Stimulated activated CD4-positive, alpha-beta T cell treated with anti-CD3 and anti-CD28 coated beads, Interleukin-1b, Interleukin-23, amount 100 ng/mL, for 24 hours (primary cell): Measurements from ENCODE around the gene TMCO4.

ENCODE experiments used
- DNase-seq, 4 experiments: peaks; one replicate each; pipeline ENCODE4 v3.0.0-alpha.2; 2020; ENCODE audit warnings: low read depth in 4 of 4, low spot score in 1 of 4

TMCO4 gene

DNA sequence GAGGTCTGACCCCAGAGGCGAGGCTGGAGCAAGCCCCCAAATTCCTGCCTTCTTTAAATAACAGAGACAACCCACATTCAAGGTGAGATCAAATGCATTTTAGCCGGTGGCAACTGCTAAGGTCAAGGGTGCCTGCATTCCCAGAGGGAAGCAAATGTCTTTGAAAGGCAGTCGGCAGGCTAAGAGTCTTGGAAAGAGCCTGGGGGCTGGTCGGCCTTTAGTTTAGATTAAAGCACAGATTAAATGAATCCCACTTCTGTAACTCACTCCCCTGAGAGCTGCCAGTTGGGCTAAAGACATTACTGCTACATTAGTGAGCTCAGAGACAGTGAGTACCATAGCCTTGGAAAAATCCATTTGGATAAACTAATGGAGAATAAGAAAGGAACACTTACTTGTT is 75.8 kb downstream of the TMCO4 start:
- no peak for DNase-seq

DNA sequence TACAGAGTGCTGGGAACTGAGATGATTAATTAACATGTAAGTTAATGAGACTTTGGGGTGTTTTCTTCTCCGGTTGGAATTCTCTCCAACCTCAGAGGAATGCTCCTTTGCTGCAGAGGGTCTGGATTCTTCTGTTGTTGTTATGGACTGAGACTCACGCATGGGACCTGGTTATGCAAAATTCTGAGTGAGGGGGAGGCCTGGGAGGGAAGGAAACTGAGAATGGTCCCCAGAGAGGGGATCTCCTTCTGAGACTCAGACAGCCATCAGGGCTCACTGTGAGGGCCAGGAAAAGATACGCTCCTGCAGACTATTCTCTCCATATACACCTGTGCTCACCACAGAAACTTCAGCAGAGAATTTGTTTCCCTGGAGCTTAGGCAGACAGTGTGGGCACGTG is 78.7 kb downstream of the TMCO4 start:
- DNase-seq = no peak

DNA sequence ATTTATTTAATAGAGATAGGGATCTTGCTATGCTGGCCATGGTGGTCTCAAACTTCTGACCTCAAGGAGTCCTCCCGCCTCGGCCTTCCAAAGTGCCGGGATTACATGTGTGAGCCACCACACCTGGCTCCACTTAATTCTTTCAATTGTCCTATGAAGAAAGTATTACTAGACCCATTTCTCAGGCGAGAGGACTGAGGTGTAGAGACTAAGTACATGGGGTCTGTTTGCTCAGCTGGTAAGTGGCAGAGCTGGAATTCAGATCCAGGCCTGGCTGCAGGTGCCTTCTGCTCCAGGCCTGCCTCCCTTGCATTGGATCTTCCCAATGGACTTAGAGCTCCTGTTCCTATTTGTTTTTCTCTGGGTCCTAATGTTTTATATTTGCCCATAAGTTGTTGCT is 79.5 kb downstream of the TMCO4 start:
- DNase-seq = no peak

DNA sequence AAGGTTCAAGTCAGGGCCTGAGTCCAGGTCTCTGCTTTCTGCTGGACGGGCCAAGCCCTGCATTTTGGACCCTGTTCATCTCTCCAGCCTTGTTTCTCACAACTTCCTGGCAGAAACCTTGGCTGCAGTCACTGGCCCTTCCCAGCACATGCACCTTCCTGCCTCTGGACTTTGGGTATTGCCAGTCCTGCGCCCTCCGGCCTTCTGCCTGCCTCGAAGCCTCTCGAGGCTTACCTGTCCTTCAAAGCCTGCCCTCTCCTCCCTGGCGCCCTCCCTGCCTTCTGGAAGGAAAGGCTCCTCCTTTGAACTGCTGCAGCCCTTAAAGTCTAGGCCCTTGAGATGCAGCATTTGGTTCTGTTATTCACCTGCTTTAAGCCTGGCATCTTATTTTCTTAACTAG is 82.2 kb downstream of the TMCO4 start:
- DNase-seq = no peak

DNA sequence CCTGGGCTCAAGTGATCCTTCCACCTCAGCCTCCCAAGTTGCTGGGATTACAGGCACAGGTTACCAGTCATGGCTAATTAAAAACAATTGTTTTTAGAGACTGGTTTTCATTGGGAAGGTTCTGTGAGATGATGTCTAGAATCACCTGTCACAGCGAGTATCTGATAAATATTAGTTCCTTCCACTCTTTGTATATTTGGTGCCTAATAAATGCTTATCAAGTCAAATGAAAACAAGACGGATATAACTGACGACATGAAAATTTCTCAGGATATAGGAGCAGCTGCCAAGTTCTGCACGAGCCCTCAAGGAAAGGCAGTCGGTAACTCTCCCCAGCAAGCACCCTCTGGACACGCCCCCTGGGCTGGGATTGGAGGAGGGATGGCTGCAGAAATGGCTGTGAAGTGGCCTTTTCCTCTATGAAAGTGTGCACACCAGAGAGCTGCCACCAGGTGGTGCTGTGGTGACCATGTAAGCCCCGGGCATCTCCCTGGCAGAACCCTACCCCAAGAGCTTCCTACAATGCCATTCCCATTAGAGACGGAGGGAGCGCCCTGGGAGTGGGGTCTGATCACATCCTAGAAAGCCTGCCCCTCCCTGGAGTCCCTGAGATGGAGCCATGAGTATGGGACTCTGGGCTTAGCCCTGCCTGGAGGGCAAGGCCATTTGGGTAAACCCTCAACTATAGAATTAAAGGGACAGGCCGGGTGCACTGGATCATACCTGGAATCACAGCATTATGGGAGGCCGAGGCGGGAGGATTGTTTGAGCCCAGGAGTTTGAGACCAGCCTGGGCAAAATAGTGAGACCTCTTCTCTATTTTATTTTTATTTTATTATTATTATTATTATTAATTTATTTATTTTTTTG is 84.1 kb downstream of the TMCO4 start:
- peak; percentile 67 to 89 (median 82) for DNase-seq

DNA sequence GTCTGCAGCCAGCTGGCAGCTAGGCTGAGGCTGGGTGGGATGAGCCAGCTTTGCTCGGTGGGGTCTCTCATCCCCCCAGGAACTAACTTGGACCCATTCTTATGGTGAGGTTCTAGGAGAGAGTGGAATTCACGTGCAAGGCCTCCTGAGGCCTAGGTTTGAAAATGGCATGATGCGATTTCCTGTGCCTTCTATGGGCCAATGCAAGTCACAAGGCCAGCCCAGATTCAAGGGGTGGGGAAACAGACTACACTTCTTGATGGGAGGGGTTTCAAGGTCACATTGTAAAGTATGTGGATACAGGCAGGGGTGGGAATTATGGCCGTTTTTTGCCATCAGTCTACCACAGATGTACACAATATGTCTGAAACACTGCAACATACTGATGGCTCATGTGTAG is 86.8 kb downstream of the TMCO4 start:
- DNase-seq = no peak

DNA sequence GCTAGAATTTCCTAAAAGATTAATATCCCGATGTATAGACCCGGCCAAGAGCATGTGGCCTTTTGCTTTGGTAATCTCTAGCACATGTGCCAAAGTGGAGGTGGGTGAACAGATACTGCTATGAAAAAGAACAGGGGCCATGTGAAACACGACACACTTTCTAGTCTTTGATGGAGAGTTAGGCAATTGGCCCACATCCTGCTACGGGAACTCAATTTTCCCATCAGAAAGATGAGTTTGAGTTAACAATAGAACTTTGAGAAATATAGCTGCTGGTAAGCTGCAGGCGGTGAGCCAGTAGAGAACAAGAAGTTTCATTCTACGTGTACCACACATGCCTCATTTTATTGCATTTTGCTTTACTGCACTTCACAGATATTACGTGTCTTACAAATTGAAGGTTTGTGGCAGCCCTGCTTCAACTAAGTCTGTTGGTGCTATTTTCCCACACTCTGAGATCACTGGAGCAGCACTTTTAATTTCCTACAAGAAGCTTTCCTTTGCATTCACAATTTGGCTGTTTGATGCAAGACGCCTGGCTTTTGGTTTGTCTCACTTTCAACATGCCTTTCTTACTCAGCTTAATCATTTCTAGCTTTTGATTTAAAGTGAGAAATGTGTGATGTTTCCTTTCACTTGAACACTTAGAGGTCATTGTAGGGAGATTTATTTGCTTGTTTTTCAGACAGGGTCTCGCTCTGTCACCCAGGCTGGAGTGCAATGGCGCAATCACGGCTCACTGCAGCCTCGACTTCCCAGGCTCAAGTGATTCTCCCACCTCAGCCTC is 88.7 kb downstream of the TMCO4 start:
- peak in 2 of 4 experiments; percentile 9 to 34 for DNase-seq

DNA sequence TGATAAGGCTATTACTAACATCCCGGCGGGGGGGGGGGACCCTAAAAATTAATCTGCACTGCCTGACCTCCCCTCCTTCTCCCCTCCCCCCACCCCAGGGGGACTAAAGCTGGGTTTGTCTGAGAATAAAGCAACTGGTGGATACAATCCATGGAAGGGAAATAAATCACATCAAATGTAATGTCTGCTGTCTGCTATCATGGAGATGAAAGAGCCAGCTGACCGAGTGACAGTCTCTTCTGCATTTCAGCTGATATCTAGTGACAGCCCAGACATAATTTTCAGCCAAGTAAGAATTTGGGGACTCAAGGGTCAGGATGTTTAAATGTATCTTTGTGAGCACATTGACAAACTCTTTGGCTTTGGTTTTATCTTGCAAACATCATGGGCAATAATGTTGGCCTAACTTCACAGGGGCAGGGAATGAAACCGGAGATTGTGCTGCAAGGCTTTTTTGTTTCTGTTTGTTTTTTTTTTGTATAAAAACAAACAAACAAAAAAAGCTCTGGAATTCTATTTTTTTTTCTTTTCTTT is 90.4 kb downstream of the TMCO4 start:
- DNase-seq = no peak

DNA sequence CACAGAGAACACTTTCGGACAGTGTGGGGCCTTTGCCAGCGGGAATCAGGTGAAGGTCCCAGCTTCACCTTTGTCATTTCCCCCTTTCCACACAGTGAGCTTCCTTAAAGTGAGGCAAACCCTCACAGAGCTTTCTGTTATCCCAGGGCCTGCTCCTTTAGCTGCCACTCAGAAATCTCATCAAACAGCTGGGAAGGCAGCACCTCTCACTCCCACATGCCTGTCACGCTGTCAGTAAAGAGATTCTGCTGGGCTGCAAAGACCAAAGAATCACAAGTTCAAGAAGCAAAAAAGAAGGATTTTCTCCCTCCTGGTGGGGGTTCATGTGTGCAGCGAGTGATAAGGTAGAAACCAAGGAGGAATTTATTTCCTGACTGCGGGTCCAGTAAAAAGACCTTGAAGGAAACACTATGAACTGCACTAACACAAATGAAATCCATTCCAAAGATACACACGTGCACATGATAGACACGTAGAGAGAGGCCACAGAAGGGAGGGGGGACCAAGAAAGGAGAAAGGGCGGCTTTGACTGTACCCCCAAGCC is 91.1 kb downstream of the TMCO4 start:
- DNase-seq = no peak

DNA sequence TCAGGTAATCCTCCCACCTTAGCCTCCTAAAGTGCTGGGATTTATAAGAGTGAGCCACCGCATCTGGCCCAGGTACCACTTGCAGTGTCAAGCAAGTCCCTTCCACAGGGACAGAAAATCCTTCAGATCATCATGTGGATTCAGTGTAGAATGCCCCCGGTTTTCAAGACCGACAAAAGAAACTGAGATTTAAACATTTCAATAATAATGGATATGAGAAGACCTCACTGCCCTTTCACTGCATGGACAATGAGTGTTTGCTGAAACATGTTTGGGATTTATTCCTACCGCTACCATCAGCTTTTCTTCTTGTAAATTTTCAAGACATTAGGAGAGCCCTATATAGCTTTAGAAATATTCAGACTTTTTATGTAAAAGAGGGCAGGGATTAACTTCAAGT is 93.6 kb downstream of the TMCO4 start:
- no peak for DNase-seq

DNA sequence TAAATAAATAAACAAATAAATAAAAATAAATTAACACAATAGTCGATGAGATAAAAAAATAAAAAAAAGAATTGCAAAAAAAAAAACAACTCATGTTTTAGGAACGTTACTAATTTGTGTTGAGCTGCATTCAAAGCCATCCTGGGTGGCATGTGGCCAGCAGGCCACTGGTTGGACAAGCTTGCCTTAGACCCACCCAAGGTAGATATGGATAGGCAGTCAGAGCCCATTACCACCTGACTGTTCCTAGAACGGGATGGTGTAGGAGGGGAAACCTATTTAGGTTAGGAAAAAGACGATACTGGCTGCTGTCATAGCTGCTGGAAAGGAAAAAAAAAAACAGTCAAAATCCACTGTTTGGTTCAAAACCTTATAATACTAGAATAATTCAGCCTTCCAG is 94.3 kb downstream of the TMCO4 start:
- no peak for DNase-seq

DNA sequence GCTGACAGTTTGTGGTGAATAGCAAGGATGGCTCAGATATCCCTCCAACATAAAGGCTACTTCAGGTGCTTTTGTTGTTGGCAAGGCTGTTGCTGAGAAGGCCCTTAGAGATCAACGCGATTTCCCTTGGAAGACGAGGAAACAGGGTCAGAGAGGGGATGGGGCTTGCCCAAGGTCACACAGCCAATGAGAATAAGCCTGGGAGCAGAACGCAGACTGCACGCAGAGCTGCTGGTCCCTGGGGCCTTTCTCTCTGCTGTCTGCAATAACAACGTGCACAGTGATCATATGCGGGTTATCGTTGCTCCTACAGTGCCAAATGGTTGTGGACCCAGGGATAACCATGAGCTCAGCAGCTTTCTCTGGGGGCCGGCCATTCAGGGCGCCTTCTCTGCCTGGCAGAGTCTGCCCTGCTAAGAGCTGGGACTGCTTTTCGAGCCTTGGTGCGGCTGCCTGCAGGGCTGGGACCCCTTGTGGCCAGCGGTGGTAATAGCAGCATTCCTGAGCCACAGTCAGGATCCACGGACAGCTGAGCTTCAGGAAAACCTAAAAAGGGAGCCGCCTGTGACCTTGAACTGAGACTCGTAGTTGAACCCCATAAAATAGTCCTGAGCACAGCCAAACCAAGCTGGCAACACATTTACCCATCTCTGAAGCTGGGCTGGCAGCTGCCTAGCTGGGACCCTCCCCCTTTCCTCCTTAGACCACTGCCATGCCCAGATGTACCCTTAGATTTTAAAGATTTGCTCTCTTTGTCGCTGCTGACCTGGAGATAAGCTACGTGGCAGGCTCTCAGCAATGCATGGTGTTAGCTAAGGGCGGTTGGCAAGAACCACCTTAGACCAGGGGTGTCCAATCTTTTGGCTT is 95.2 kb downstream of the TMCO4 start:
- DNase-seq = peak in 3 of 4 experiments; percentile 34 to 40 (median 38)

DNA sequence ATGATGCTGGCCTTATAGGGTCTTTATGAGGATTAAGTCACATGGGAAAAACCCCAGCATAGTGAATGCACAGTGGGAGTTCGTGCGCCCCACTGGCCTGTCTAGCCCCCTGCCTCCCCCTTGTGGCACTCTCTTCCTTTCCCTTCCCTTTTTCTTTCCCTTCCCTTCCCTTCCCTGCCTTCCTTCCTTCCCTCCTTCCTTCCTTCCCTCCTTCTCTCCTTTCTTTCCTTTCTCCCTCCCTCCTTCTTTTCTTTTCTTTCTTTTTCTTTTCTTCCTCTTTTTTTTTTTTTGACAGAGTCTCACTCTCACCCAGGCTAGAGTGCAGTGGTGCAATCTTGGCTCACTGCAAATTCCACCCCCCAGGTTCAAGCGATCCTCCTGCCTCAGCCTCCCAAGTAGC is 96.4 kb downstream of the TMCO4 start:
- no peak for DNase-seq

DNA sequence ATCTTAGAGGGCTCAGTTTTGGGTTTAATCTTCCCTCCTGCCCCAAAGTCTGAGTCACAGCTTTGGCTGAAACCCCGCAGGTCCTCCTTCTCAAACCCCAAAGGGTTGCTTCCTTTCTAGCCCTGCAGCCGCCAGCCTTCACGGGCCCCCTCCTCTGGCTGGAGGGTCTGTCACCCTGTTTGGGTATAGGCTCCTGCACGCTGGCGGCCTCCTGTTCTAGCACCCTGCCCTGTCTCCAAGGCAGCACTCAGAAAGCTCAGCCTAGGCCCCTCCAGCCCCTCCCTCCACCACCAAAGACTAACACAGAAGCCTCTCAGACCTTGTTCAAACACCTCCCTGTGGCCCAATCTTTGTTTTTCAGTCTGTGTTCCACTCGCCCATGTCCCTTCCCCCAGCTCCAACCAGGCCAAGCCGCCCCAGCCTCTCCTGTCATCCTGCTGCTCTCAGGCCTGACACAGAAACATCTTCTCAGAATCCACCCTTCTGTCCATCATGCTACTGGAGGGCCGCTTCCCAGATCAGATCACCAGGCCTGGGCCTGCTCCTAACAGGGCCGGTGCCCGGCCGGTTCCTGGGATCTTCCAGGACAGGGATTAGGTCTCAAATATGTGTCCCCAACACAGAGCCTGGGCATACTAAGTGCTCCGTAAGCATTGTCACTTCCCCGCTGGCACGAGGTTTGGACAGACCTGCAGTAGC is 99.5 kb downstream of the TMCO4 start:
- no peak for DNase-seq

DNA sequence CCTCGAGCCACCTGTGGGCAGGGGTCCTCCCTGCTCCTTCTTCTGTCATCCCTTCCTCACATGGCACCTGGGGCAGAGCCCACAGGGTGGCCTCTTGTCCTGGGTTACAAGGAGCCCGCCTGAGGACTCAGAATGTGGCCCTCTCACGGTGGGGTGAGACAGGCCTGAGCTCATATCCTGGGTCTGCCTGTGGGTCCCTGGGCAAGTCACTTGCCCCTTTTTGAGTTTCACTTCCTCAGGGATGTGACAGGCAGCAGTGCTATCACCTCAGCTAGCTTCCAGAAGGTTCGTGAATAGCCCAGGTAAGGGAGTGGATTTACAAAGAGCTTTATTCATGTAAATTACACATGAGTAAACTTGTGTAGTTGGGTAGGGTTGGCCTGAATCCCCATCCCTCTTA is 101.5 kb downstream of the TMCO4 start:
- DNase-seq = no peak

DNA sequence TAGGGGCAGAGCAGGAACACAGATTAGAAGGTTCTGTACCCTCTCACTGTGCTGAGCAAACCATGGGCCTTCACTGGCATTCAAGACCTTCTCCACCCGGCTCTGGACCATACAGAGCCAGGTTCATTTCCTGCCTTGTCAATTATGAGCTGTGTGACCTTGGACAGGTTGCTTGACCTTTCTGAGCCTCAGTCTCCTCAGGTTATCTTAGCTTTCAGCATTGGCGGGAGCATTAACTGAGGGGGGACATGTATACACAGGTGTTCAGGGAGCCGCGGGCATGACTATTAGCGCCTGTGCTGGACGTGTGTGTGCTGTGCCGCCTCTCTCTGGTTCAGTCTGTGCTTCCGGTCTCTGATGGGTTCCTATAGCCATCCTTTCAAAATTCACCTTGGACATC is 102.9 kb downstream of the TMCO4 start:
- DNase-seq = no peak

DNA sequence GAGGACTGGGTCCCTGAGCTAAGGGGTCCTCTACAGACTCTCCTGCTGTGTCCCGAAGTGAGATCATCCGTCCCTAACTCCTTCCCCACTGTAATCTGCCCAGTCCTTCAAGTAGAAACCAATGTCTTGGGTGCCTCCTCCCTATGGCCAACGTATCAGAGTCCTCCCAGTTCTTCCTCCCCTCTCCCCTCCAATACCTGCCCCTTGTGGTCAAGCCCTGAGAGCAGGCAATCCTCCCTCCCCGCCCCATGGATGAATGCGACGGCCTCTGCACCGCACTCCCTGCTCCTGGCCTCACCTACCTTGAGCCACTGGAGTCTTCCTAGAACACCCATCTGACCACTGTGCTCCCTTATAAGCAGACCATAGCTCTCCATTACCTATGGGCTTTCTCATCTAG is 103.9 kb downstream of the TMCO4 start:
- DNase-seq = no peak

DNA sequence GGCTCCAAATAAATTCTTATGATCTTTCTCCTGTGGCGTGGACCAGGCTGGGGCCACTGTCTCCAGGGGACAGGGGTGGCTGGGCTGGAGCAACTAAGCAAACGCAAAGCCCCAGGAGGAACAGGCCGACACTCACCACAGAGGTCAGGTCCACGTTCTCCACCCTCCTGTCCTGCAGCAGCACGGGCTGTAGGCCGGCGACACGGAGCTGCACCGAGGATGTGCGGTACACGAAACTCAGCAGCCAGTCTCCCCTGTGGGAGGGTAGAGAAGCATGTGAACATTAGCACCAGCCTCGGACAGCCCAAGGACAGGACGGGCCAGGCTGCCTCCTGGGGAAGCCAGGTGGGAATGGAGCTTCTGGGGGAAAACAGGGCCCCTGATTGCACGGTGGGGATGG is 105.4 kb downstream of the TMCO4 start:
- no peak for DNase-seq

DNA sequence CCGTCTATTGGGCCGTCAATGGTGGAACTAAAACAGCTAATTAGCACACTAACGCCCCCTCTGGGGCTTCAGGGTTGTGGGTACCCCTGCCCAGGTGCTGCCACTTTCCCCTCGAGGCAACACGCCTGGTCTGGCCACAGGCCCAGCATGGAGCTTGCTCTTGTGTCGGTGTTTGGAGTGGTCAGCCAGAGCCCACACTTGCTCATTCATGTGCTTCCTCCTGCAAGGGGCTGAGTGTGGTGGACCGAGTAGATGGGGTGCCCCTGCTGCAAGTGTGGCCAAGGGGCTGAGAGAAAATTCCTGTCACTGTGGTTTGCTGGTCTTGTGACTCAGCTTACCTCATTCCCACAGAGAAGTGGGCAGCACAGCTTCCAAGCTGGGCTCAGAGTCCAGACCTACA is 109.4 kb downstream of the TMCO4 start:
- no peak for DNase-seq

DNA sequence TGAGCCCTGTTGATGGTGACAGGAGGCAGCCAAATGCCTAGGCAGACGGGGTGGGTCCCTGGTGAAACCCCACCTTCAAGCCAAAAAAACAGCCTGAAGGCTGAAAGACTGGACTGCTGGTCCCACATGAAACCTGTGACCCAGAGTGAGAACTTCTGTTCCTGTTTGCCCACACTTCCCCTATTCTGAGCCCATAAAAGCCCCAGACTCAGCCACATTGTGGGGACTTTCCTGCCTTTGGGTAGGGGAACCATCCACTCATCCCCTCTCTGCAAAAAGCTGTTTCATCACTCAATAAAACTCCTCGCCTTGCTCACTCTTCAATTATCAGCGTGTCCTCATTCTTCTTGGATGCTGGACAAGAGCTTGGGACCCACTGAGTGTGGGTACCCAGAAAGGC is 109.9 kb downstream of the TMCO4 start:
- no peak for DNase-seq
